ENCODE measurements around the gene VSIG10L. TPM values are rescaled to one million over a fixed set of nuclear protein-coding genes. Genes with fewer than 3 reads are reported as not detected.

Gene VSIG10L
- total RNA-seq, 1 experiment from 2014 or later: 3.3 TPM

DNA sequence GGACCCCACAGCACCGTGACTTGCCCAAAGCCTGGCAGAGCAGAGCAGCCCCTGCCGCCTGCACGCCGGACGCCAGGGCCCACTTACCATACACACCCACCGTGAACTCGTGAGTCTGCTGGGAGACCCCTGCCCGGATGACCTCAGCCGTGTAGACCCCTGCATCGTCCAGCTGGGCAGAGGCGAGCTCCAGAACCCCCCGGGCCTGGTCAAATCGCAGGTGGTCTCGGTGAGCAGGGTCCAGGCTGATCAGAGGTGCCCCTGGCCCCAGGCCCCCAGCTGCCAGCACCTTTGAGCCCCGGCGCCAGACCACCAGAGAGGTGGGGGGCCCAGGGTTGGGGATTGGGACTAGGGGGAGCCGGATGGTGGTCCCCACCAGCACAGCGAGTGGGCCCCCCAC, 873 bp downstream of the VSIG10L start:
- TF ChIP-seq, protein P1, sequence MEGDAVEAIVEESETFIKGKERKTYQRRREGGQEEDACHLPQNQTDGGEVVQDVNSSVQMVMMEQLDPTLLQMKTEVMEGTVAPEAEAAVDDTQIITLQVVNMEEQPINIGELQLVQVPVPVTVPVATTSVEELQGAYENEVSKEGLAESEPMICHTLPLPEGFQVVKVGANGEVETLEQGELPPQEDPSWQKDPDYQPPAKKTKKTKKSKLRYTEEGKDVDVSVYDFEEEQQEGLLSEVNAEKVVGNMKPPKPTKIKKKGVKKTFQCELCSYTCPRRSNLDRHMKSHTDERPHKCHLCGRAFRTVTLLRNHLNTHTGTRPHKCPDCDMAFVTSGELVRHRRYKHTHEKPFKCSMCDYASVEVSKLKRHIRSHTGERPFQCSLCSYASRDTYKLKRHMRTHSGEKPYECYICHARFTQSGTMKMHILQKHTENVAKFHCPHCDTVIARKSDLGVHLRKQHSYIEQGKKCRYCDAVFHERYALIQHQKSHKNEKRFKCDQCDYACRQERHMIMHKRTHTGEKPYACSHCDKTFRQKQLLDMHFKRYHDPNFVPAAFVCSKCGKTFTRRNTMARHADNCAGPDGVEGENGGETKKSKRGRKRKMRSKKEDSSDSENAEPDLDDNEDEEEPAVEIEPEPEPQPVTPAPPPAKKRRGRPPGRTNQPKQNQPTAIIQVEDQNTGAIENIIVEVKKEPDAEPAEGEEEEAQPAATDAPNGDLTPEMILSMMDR (IDR thresholded peaks at IDR 0.05): no peak
- TF ChIP-seq TCF7L2 (IDR thresholded peaks at IDR 0.05; ENCODE audit: low read depth, low read length) (no peak), POLR2AphosphoS5 (IDR thresholded peaks at IDR 0.05; ENCODE audit: low read depth, low read length) (no peak), SIN3A (IDR thresholded peaks at IDR 0.05; ENCODE audit: borderline replicate concordance, insufficient read depth, low read depth, low read length) (no peak)
- TF ChIP-seq, protein P2, sequence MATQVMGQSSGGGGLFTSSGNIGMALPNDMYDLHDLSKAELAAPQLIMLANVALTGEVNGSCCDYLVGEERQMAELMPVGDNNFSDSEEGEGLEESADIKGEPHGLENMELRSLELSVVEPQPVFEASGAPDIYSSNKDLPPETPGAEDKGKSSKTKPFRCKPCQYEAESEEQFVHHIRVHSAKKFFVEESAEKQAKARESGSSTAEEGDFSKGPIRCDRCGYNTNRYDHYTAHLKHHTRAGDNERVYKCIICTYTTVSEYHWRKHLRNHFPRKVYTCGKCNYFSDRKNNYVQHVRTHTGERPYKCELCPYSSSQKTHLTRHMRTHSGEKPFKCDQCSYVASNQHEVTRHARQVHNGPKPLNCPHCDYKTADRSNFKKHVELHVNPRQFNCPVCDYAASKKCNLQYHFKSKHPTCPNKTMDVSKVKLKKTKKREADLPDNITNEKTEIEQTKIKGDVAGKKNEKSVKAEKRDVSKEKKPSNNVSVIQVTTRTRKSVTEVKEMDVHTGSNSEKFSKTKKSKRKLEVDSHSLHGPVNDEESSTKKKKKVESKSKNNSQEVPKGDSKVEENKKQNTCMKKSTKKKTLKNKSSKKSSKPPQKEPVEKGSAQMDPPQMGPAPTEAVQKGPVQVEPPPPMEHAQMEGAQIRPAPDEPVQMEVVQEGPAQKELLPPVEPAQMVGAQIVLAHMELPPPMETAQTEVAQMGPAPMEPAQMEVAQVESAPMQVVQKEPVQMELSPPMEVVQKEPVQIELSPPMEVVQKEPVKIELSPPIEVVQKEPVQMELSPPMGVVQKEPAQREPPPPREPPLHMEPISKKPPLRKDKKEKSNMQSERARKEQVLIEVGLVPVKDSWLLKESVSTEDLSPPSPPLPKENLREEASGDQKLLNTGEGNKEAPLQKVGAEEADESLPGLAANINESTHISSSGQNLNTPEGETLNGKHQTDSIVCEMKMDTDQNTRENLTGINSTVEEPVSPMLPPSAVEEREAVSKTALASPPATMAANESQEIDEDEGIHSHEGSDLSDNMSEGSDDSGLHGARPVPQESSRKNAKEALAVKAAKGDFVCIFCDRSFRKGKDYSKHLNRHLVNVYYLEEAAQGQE (IDR thresholded peaks at IDR 0.05; ENCODE audit: insufficient read depth in 1 of 2, low read depth in 2 of 2, low read length in 1 of 2): no peak
- in situ Hi-C loops (cut with HindIII; ENCODE audit: low pct_unique_long_range_greater_than_20kb, low sequenced_read_pairs): no loop called here
- no peaks in the 10 kb centered on the region for H3K27me3 ChIP-seq (ENCODE audit: control insufficient read depth, insufficient read depth, low read length)
- intact Hi-C loops (cut with micrococcal nuclease; ENCODE audit: unreplicated experiment): no loop called here
- H3K9me3 ChIP-seq (ENCODE audit: control insufficient read depth, insufficient read depth, low read depth, low read length): no peaks in the 10 kb centered on the region
- H3K27ac ChIP-seq (ENCODE audit: low read length): no peak overlapping the region
- ChIA-PET POLR2A (no interaction called here), CTCF (no interaction called here)
- no peak for DNase-seq (ENCODE audit: low read depth, low spot score)
- BruUV-seq (replicated peaks): no TSS peak
- no peaks in the 10 kb centered on the region for H3K36me3 ChIP-seq (ENCODE audit: control insufficient read depth, insufficient read depth, low read length)
- ATAC-seq: no peak
- no peak overlapping the region for H3K4me3 ChIP-seq (ENCODE audit: low read depth in 2 of 2, low read length in 2 of 2)
- no peaks in the 10 kb centered on the region for H3K4me1 ChIP-seq (ENCODE audit: control insufficient read depth, insufficient read depth, low read length)

DNA sequence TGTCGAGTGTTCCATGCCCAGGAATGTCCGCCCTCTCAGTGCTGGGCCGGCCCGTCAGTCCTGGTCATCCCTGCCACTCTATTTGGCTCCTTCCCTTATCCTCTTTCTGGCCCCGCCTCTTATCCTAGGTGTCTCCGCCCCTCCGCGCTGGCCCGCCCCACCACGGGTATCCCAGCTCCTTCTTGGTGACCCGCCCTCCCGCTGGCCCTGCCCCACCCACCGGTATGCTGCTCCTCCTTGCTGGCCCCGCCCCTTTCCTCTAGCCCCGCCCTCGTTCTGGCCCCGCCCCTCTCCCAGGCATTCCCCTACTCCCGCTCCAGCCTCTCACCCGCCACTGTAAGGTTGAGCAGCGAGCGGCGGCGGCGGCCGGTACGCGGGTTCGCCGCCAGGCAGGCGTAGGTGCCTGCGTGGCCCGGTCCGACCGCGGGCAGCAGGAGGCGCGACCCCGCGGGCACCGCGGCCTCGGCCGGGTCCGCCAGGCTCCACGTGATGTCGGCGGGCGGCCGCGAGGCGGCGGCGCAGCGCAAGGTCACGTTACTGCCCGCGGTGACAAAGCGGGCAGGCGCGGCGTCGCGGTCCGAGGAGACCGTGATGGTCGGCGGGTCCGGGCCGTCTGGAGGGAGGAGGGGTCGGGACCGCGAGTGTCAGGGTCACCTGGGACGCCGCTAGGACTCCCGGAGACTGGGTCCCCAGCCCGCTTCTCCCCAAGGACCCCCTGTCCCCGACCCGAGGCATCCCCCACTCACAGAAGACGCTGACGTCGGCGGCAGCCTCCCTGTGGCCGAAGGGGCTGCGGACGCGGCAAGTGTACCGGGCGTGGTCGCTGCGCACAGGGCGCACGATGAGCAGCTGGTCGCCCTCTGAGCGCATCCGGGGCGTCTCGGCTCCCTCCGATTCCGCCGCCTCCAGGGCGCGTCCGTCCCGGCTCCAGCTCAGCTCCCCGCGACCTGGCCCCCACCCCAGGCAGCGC, 2.0 kb downstream of the VSIG10L start:
- CTCF ChIA-PET: interaction anchor here (0.5 to 0.7 kb wide), 2 partner anchors 48 to 80 kb away, joined by 7 to 14 read pairs; partner anchors contain the start of gene LIM2
- BruUV-seq (replicated peaks): no TSS peak
- in situ Hi-C loops (cut with HindIII; ENCODE audit: low pct_unique_long_range_greater_than_20kb, low sequenced_read_pairs): no loop called here
- peak; percentile 89 for ATAC-seq
- intact Hi-C loops (cut with micrococcal nuclease; ENCODE audit: unreplicated experiment): loop anchor here (5.0 to 10.0 kb wide), 2 partner anchors 67 to 315 kb away; no protein-coding TSS in a partner anchor
- Histone ChIP-seq H3K36me3 (ENCODE audit: control insufficient read depth, insufficient read depth, low read length) (no peaks in the 10 kb centered on the region), H3K4me3 (ENCODE audit: low read depth in 2 of 2, low read length in 2 of 2) (peak overlapping the region; percentile 49 to 81), H3K4me1 (ENCODE audit: control insufficient read depth, insufficient read depth, low read length) (no peaks in the 10 kb centered on the region), H3K27ac (ENCODE audit: low read length) (0 out of 2 replicates have a peak overlapping the region, but pooled peaks have one; percentile 34), H3K27me3 (ENCODE audit: control insufficient read depth, insufficient read depth, low read length) (no peaks in the 10 kb centered on the region), H3K9me3 (ENCODE audit: control insufficient read depth, insufficient read depth, low read depth, low read length) (no peaks in the 10 kb centered on the region)
- no peak for TF ChIP-seq TCF7L2 (IDR thresholded peaks at IDR 0.05; ENCODE audit: low read depth, low read length)
- TF ChIP-seq, protein P2 (IDR thresholded peaks at IDR 0.05; ENCODE audit: insufficient read depth in 1 of 2, low read depth in 2 of 2, low read length in 1 of 2): no peak
- no peak for TF ChIP-seq SIN3A (IDR thresholded peaks at IDR 0.05; ENCODE audit: borderline replicate concordance, insufficient read depth, low read depth, low read length)
- TF ChIP-seq, protein P1 (IDR thresholded peaks at IDR 0.05): peak; percentile 46
- TF ChIP-seq POLR2AphosphoS5 (IDR thresholded peaks at IDR 0.05; ENCODE audit: low read depth, low read length): peak; percentile 37; the same call in 1 of the 2 replicates
- POLR2A ChIA-PET: interaction anchor here (0.6 to 0.7 kb wide), 2 partner anchors 60 to 121 kb away, joined by 3 read pairs; no protein-coding TSS in a partner anchor
- no peak for DNase-seq (ENCODE audit: low read depth, low spot score)

Data from Panc1 (cell line).